Endometrial microvascular endothelial cells (primary cell): ENCODE data around the gene EPB41L4B. TPM values are rescaled to one million over a fixed set of nuclear protein-coding genes. Genes with fewer than 3 reads are reported as not detected.

Experiments
- in situ Hi-C: cut with HindIII; loops from 2 replicates; pipeline ENCODE4 v1.10.0; 2017; ENCODE audit warnings: low sequenced_read_pairs, low pct_unique_long_range_greater_than_20kb; ENCODE audit errors: inconsistent ontology term
- total RNA-seq: library from RNA; depleted of rRNA; stranded (reverse); fragments of >200 nt; gene quantifications from one replicate; pipeline ENCODE4 v1.2.3, GENCODE V29; 2015; ENCODE audit errors: inconsistent ontology term

The EPB41L4B gene
- total RNA-seq, 1 donor from 2014 or later, result 0.19 TPM

DNA sequence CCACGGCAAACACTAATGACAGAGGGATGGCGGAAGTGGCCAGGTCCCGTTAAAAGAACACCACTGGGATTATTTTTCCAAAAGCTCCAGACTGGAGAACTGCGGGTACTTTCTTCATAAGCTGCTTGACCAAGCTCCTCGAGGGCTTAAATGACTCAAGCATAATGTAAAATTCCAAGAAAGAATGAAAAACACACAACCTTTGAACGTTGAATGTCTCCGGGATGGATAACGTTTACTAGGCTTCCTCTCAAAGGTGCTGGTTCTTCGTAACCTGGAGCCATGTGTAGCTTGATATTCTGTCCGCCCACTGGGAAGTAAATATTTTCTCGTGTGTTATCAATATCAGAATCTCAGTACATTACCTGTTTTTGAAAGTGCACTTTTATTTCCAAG, 67.6 kb downstream of the EPB41L4B start:
- in situ Hi-C loops, result no loop called here

DNA sequence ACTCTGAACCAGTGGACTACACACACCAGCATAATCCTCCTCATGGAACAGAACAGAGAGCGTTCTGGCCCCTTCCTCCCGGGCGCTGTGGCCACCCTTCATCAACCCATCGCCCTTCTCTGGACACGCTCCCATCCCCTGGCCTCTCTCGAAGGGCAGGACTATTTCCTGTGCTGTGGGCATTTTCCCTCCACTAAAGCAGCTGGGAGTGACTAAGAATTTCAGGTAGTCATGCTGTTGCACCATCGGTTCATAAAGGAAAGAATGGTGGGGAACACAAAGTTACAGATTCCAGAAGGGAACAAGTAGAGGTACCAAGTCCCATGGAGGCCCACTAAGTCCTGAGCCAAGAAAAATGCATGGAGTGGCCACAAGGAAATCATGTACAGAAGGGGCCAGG, 68.6 kb downstream of the EPB41L4B start:
- in situ Hi-C loops, result no loop called here

DNA sequence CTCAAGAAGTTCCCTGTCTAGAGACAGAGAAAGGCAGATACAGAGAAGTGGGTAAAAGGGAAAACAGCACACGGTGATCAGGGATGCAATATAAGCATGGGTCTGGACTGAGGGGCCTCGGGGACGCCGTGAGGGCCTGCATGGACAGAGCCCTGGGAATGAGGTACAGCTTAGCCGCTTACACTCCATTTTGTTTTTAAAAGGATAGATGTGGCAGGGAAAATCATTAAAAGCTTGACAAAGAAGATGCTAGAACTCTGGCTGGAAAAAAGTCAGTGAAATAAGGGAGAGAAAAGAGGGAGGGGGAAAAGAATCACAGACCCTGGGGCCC, 69.1 kb downstream of the EPB41L4B start:
- in situ Hi-C loops, result no loop called here

DNA sequence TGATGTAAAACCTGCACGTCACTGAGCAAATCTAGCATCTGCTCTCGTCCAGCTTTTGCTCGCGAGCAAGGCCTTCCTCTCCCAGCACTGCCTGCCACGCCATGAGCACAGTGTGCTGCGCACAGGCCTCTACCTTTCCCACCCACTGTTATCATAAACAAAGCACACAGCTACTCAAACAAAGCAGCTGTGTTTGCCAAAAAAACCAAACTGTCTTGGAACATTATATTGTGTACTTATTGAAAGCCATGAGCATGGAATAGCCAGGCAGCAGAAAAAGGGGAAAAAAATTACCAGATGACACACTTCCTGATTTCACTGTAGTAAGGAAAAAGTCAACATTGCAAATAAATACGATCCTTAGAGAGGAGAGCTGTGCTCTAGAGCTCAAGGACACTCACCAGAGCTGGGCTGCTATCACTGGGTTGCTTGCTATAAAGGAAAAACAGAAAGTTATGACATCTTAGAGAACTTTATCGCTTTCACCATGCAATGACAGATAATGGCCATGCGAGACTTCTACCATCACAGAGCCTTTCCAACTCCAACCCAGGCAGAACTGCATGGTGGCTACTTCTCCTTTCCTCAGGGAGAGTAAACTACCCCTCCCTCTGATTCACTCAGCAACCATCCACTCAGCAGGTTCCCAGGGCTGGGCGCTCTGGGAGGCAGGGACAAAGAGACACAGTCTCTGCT, 69.6 kb downstream of the EPB41L4B start:
- in situ Hi-C loops, result no loop called here

DNA sequence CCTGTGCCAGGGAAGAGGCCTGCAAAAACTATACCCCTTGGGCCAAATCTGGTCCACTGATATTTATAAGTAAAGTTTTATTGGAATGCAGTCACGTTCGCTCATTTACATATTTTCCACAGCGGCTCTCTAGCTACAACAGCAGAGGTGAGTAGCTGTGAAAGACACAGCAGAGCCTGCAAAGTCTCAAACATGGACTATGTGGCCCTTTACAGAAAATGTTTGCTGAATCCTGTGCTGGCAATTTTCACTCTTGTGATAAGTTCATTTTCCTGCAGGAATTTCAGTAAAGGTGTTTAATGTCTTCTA, 70.1 kb downstream of the EPB41L4B start:
- in situ Hi-C loops, result no loop called here

DNA sequence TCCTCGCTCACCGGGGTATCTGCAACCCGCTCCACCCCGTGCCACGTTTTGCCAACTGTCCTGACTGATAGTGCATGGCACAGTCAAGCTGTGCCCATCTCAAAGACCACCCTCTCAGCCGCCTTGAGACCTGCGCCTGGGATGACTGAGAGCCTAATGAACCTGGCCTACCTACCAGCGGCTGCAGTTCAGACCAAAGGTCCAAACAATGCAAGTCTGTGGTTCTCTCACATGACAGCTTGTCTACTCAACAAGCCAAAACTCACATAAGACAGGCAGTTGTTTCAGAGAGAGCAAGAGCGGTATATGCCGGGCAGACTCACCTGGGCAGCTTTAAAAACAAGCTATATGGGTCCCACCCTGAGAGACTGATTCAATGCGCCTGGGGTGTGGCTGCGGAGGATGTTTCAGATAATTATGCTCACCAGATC, 70.5 kb downstream of the EPB41L4B start:
- in situ Hi-C loops, result no loop called here

DNA sequence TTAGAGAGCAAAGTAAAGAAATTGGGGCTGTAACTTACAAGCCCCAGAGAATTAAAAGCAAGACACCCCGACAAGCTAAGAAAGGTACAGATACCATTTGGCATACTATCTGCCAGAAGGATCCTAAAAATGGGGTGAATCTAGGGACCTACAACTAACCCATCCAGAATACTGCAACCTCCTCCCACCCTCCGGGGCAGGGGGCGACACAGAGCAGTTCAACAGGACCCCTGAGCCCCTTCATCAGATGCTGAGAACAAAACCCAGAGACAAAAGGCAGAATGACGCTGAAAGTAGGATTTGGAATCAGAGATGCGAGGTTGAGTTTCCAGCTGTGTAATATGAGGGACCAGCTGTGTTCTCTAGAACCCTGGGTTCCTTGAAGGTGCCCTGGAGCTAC, 71.2 kb downstream of the EPB41L4B start:
- in situ Hi-C loops, result no loop called here

DNA sequence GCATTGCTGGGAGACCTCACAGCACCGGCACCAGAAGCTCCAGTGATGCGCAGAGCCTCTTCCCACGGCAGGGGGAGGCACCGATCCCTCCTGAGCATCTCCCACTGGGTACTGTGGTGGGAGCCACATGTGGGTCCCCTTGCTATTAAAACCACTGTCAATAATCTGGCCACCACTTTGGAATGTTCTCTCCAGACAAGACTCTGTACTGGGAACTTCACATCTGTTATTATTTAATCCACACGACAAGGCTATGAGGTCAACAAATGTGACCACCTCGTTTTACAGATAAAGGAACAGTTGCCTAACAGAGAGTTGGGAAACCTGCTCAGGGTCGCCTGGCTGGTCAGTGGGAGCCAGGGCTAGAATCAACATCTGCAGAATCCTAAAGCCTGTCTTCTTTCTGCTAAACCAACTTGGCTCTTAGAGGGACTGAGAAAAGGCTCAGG, 72.7 kb downstream of the EPB41L4B start:
- in situ Hi-C loops, result no loop called here

DNA sequence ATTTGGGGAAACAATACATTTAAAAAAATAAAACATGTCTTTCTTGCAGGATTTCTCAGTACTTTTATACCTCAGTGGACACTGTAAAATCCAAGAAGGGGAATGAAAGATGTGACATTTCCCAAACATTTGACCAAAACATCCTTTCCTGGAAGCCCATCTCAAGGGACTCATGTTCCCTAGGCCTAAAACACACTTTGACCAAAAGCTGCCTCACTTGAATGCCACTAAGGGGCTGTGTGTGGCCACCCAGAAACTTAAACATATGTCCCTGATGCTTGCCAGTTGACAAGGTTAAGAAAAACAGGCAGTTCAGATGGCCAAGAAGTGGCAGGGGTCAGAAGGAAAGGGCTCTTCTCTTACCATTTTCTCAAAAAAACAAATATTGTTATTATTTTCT, 73.6 kb downstream of the EPB41L4B start:
- in situ Hi-C loops, result no loop called here

DNA sequence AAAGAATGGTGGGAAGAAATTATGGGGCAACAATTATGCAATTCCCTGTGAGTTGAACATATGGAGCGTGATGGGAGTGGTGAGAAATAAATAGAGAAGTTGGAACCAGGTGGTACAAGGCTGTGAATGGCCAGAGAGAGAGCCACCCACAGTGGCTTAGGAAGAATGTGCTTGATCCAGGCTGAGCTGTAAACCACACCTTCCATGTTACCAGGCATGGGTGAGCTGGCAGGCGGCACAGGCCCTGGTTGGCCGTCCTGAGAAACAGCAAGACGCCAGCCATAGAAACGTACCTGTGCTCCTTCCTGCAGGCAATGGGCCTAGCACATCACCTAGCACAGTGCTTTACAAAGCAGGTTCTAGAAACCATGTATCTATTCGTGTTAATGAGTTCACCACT, 74.3 kb downstream of the EPB41L4B start:
- in situ Hi-C loops, result no loop called here

DNA sequence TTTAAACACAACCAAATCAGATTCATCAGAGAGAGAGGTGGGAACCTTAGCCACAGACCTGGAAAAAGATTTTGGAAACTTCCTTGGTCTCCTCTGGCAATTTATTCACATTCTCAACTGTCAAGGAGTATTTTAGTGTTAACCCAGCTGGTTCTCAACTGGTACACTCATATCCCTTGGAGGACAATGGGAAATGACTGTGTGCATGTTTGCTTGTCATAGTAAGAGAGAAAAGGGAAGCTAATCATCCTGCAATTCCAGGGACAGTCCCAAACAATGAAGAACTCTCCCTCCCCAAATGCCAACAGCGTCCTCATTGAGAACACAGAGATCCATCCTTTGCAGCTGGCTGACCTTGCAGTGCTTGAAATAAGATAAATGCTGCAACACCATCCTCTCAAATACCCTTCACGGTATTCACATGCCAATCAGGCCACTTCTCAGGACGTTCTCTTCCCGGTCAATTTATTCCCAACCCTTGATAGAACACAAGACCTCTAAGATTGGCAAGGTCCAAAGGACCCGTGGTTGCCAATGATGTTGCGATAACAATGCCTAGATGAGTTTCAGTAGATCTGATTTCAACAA, 75.5 kb downstream of the EPB41L4B start:
- in situ Hi-C loops, result no loop called here

DNA sequence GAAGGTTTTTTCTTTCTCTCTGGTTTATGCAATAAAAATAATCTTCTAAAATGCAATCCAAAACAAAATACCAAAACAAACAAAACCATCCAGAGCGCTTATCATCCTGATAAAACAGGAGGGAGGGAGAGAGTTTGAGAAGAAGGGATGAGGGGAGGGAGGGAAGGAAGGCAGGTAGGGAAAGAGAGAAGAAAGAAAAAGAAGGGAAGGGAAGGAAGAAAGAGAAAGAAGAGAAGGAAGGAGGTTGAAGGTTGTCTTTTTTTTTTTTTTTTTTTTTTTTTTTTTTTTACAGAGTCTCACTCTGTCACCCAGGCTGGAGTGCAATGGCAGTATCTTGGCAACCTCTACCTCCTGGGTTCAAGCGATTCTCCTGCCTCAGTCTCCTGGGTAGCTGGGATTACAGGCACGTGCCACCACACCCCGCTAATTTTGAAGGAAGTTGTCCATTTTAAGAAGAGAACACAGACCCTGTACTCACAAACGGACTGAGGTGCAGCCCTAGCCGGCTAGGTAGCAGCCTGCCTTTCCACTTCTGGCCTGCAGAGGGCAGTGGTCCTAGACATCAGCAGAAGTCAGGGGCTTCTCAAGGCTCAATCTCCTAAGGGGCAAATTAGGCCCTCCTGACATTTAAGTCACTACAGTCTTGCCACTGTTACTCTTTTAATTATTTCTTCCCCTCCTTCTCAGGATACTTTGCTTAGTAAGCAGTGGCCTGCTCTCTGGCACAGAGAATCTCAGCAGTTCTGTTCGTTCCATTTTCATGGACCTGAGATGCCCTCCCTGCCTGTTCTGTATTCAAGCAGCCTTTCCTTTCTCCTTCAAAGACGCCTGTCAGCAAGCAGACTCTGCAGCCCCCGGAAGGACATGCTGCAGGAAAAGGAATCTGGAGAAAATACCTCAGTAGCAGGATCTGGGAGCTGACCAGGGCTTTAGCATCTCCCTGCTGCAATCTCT, 76.4 kb downstream of the EPB41L4B start:
- in situ Hi-C loops, result no loop called here

DNA sequence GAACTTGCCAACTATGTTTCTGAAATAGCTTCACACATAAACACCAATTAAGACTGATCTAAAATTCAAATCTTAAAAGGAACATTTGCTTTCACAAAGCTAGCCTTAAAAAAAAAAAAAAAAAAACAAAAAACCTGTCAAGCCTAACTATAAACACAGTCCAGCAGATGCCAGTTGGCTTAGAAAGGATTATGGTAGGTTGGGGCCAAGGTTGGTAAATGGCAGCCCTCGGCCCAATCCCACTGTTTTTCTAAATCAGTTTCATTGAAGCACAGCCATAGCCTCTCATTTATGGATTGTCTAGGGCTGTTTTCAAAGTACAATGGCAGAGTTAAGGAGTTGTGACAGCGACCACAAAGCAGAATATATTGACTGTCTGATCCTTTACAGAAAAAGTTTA, 78.1 kb downstream of the EPB41L4B start:
- in situ Hi-C loops, result no loop called here

DNA sequence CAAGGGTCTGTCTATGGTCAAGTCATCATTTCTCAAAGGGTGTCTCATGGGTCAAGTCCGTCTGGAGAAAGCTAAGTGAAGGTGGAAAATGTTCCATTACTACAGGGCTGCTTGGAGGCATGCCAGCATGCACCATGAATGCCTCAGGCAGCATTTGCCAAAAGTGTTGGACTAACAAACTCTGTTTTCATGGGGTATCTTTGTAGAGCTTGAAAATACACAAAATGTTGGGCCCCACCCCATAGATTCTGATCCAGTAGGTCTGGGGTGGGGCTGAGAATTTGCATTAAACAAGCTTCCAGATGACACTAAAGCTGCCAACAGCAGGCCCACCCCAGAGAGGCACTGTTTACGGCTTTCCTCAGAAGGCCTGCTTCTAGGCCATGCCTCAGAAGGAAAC, 78.8 kb downstream of the EPB41L4B start:
- in situ Hi-C loops, result no loop called here

DNA sequence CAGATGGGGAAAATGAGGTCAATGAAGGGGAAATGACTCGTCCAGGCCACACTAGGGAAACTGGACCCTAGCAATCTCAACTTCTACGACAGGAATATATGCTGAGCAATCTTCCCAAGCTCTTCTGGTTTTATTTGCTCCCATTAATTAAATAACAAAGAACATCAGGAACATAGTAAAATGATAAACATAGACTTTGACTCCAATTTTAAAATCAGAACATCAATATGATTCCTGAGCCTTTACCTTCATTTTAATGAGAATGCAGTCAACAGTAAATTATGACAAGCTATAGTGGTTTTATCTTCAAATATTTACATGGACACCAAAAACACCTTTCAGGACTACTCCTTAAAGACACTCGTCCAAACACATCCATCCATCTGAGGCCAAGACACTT, 79.7 kb downstream of the EPB41L4B start:
- in situ Hi-C loops, result no loop called here

DNA sequence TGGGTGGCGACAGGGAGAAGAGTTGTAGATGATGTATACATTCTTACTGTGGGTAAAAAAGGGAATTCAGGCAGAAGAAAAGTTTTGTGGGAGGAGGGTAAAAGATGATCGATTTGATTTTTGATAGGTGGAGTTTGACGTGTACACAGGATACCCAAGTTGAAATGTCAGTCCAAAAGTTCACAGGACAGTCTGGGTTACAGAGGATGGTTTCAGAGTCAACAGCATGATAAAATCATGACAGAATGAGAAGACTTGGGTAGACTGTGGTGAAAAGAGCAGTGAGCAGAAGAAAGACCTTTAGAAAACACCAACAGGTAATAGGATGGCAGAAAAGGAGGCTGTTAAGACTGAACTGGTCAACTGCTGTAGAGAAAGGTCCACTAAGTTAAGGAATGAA, 81.6 kb downstream of the EPB41L4B start:
- in situ Hi-C loops, result no loop called here

DNA sequence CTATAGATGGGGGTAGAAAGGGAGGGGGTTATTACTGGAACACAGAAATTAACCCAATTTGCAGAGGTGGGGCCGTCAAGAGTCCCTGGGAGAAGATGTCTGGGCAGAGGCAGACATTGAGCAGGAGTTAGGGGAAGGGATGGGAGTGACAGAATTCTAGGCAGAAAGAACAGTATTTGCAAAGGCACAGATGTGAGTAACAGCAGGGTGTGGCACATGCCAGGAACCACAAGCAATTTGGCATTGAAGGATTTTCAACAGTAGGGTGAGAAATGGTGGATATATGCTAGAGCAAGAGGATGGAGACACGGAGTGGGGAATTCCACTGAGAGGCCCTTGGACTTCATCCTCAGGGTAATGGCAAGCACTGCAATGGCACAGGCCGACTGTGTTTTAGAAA, 82.2 kb downstream of the EPB41L4B start:
- in situ Hi-C loops, result no loop called here

DNA sequence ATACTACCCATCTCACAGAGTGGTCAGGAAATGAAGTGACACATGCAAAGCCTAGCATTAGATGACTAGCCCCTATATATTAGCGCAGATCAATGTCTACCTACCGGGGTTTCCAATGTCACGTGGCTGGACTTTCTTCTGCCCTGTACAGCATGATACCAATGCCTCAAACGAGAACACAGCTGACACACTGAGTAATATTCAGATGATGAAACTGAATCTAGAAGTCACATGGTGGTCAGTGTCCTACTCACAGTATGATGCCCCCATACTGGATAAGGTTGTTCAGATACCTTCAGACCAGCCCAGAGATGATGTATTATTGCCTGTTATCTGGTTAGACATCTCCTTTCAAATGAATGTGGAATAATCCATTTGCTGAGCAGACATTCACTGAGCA, 82.7 kb downstream of the EPB41L4B start:
- in situ Hi-C loops, result no loop called here

DNA sequence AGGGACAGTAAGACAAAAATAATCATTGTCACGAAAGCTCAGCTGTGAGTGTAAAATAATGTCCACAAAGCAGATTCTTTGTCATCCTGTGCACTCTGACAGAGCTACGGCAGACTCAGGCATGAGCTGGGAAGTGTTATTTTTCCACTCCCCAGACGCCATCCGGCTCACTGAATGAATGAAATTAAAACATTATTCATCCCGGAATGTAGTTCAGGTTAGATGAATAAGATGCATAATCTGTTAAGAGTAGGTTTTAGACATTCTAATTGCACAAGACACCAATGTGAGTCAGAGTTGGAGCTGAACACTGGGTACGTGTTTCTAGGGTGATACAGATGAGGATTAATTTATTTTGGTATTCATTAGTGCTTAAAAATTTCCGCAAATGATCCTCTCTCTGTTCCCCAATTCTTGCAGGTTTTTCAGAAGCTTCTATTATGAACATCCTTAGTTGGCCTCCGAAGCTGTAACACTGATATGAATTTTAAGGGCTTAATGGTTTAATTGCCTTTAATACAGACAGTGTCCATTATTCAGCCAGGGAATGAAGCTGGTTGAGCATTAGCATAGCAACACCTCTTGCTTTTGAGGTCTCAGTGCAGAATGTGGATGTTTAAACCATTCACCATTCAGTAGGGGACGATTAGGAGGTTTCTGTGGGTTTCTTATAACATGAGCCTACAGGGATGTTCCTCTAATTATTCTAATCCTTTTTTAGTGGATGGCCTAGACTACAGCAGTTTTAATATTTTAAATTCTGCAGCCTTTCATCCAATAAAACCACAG, 88.2 kb downstream of the EPB41L4B start:
- in situ Hi-C loops, result no loop called here
